ENCODE results near the gene S100A3. TPM values are rescaled to one million over a fixed set of nuclear protein-coding genes. Genes with fewer than 3 reads are reported as not detected.

S100A3 gene
- polyA plus RNA-seq, 1 donor (not counting 4 experiments of a cell fraction or from before 2014, with no cell fraction given), result 15.1 TPM

- peaks cover 20% of the 10 kb centered on the region for H3K4me1 ChIP-seq (ENCODE audit: control insufficient read depth, extremely low read depth, insufficient read depth, low read length)
- H3K4me2 ChIP-seq (ENCODE audit: control insufficient read depth, extremely low read depth, insufficient read depth, low read depth, low read length), result no peak overlapping the region
- DNase-seq (ENCODE audit: low read depth, low spot score) (no peak), FAIRE-seq (no peak)
- H3K79me2 ChIP-seq (ENCODE audit: control insufficient read depth, insufficient read depth, low read length), result no peaks in the 10 kb centered on the region
- no peaks in the 10 kb centered on the region for H3K9me1 ChIP-seq (ENCODE audit: control insufficient read depth, extremely low read depth, insufficient read depth, low read length)
- H3K27me3 ChIP-seq (ENCODE audit: control insufficient read depth, extremely low read depth, insufficient read depth, low read length), result no peaks in the 10 kb centered on the region
- TF ChIP-seq EZH2 (IDR thresholded peaks at IDR 0.05; ENCODE audit: low read length), result no peak
- TF ChIP-seq, protein P1, sequence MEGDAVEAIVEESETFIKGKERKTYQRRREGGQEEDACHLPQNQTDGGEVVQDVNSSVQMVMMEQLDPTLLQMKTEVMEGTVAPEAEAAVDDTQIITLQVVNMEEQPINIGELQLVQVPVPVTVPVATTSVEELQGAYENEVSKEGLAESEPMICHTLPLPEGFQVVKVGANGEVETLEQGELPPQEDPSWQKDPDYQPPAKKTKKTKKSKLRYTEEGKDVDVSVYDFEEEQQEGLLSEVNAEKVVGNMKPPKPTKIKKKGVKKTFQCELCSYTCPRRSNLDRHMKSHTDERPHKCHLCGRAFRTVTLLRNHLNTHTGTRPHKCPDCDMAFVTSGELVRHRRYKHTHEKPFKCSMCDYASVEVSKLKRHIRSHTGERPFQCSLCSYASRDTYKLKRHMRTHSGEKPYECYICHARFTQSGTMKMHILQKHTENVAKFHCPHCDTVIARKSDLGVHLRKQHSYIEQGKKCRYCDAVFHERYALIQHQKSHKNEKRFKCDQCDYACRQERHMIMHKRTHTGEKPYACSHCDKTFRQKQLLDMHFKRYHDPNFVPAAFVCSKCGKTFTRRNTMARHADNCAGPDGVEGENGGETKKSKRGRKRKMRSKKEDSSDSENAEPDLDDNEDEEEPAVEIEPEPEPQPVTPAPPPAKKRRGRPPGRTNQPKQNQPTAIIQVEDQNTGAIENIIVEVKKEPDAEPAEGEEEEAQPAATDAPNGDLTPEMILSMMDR (optimal IDR thresholded peaks at IDR 0.05 in 1 of 3, IDR thresholded peaks at IDR 0.05 in 1 of 3, conservative IDR thresholded peaks at IDR 0.05 in 1 of 3; ENCODE audit: extremely low read depth in 1 of 3, insufficient read depth in 2 of 3, low read length in 3 of 3), result no peak
- no peak overlapping the region for H3K9ac ChIP-seq (ENCODE audit: control insufficient read depth, extremely low read depth, insufficient read depth, low read length)
- H3K36me3 ChIP-seq (ENCODE audit: control insufficient read depth in 2 of 2, extremely low read depth in 1 of 2, insufficient read depth in 2 of 2, low read length in 2 of 2), result no peaks in the 10 kb centered on the region
- H3K4me3 ChIP-seq (ENCODE audit: control insufficient read depth in 2 of 3, extremely low read depth in 1 of 3, insufficient read depth in 2 of 3, low read depth in 1 of 3, low read length in 3 of 3), result no peak overlapping the region
- no peak overlapping the region for H2AFZ ChIP-seq (ENCODE audit: control insufficient read depth, low read length)
- H3K9me3 ChIP-seq (ENCODE audit: control insufficient read depth, low read depth, low read length), result no peaks in the 10 kb centered on the region
- no peaks in the 10 kb centered on the region for H4K20me1 ChIP-seq (ENCODE audit: control insufficient read depth, extremely low read depth, insufficient read depth, low read length)
- H3K27ac ChIP-seq (ENCODE audit: control insufficient read depth, insufficient read depth, low read length), result no peak overlapping the region
- dilution Hi-C loops (cut with MboI; ENCODE audit: extremely low pct_ligation_motif_present, low sequenced_read_pairs), result no loop called here
These were observed 29.8 kb downstream of the S100A3 start for GRCh38 chr1:153519242-153519641.

- Histone ChIP-seq H3K9ac (ENCODE audit: control insufficient read depth, extremely low read depth, insufficient read depth, low read length) (peak overlapping the region; percentile 58), H3K36me3 (ENCODE audit: control insufficient read depth in 2 of 2, extremely low read depth in 1 of 2, insufficient read depth in 2 of 2, low read length in 2 of 2) (no peaks in the 10 kb centered on the region), H3K9me3 (ENCODE audit: control insufficient read depth, low read depth, low read length) (no peaks in the 10 kb centered on the region), H4K20me1 (ENCODE audit: control insufficient read depth, extremely low read depth, insufficient read depth, low read length) (no peaks in the 10 kb centered on the region), H3K4me3 (ENCODE audit: control insufficient read depth in 2 of 3, extremely low read depth in 1 of 3, insufficient read depth in 2 of 3, low read depth in 1 of 3, low read length in 3 of 3) (peak overlapping the region in 1 of 3 experiments; percentile 48), H3K4me1 (ENCODE audit: control insufficient read depth, extremely low read depth, insufficient read depth, low read length) (peaks cover 24% of the 10 kb centered on the region), H3K27ac (ENCODE audit: control insufficient read depth, insufficient read depth, low read length) (peak overlapping the region; percentile 81), H3K9me1 (ENCODE audit: control insufficient read depth, extremely low read depth, insufficient read depth, low read length) (no peaks in the 10 kb centered on the region), H3K4me2 (ENCODE audit: control insufficient read depth, extremely low read depth, insufficient read depth, low read depth, low read length) (peak overlapping the region; percentile 79), H2AFZ (ENCODE audit: control insufficient read depth, low read length) (peak overlapping the region; percentile 0), H3K27me3 (ENCODE audit: control insufficient read depth, extremely low read depth, insufficient read depth, low read length) (no peaks in the 10 kb centered on the region), H3K79me2 (ENCODE audit: control insufficient read depth, insufficient read depth, low read length) (no peaks in the 10 kb centered on the region)
- no peak for TF ChIP-seq EZH2 (IDR thresholded peaks at IDR 0.05; ENCODE audit: low read length)
- TF ChIP-seq, protein P1 (optimal IDR thresholded peaks at IDR 0.05 in 1 of 3, IDR thresholded peaks at IDR 0.05 in 1 of 3, conservative IDR thresholded peaks at IDR 0.05 in 1 of 3; ENCODE audit: extremely low read depth in 1 of 3, insufficient read depth in 2 of 3, low read length in 3 of 3), result no peak
- dilution Hi-C loops (cut with MboI; ENCODE audit: extremely low pct_ligation_motif_present, low sequenced_read_pairs), result no loop called here
- DNase-seq (ENCODE audit: low read depth, low spot score) (peak; percentile 71), FAIRE-seq (peak; percentile 95)
These were observed 33.3 kb downstream of the S100A3 start for GRCh38 chr1:153515504-153516394.
